Endothelial cell of umbilical vein (primary cell): ENCODE results near the gene UNCX. TPM values are rescaled to one million over a fixed set of nuclear protein-coding genes. Genes with fewer than 3 reads are reported as not detected.
A peak's percentile ranks its signal among the peaks of the same experiment; 100 is the strongest.

Experiments
- BruUV-seq: library from RNA; stranded (reverse); fragments of 400-500 nt; replicated peaks from 2 replicates; lab custom pipeline; 2021; lab: Mats Ljungman, UMichigan
- CTCF ChIA-PET: fragments of 300-600, 350-600 bp; sonication (Branson Sonifier 250); formaldehyde crosslinking; loops from one replicate; lab custom pipeline; 2021; ENCODE audit warnings: antibody characterized with exemption, inconsistent platforms; lab: Charles Lee
- POLR2A ChIA-PET: fragments of 300-600, 350-600 bp; sonication (Branson Sonifier 250); formaldehyde crosslinking; loops from one replicate; lab custom pipeline; 2021; ENCODE audit warnings: antibody characterized with exemption, inconsistent platforms; lab: Charles Lee
- DNase-seq: peaks from one replicate; pipeline ENCODE4 v3.0.0-alpha.2; 2011; ENCODE audit warnings: low read depth, low spot score
- FAIRE-seq: peaks from 2 replicates; lab custom pipeline; 2011; peaks lifted over from hg19 to GRCh38; lab: Jason Lieb, UNC
- H2AFZ ChIP-seq: 2 replicates; pipeline ENCODE4 v1.6.0; 2012; ENCODE audit warnings: low read depth, low read length, control low read depth, inconsistent platforms
- H3K27ac ChIP-seq: 2 replicates; pipeline ENCODE4 v1.5.1; 2011; ENCODE audit warnings: low read depth, mild to moderate bottlenecking, control low read depth, low read length, moderate library complexity; ENCODE audit not compliant: insufficient read depth
- H3K27me3 ChIP-seq, 2 experiments: 2 replicates each; pipeline versions ENCODE4 v1.6.0 to v1.6.1; 2011; ENCODE audit warnings: low read length in 2 of 2, mixed read lengths in 1 of 2; ENCODE audit not compliant: control insufficient read depth in 2 of 2, insufficient read depth in 2 of 2
- H3K36me3 ChIP-seq, 2 experiments: 2 replicates in 1 of 2; 3 replicates in 1 of 2; pipeline ENCODE4 v1.5.1; 2011; ENCODE audit warnings: low read length in 2 of 2, mild to moderate bottlenecking in 1 of 2, moderate library complexity in 1 of 2; ENCODE audit not compliant: control insufficient read depth in 2 of 2, insufficient read depth in 2 of 2; ENCODE audit errors: extremely low read depth in 1 of 2
- H3K4me1 ChIP-seq: 3 replicates; pipeline ENCODE4 v1.5.1; 2011; ENCODE audit warnings: mild to moderate bottlenecking, low read length; ENCODE audit not compliant: control insufficient read depth, insufficient read depth; ENCODE audit errors: extremely low read depth
- H3K4me2 ChIP-seq: 2 replicates; pipeline ENCODE4 v1.6.1; 2011; ENCODE audit warnings: low read length, control low read depth, mixed read lengths; ENCODE audit not compliant: insufficient read depth
- H3K4me3 ChIP-seq, 3 experiments: fragments of 200-600 bp in 1 of 3; sonication (generic), shearing (Covaris generic) in 1 of 3; replicated peaks in 1 of 3; 2 replicates each; pipeline ENCODE4 v1.5.1; 2011 to 2016; ENCODE audit warnings: control low read depth in 3 of 3, low read length in 3 of 3, mild to moderate bottlenecking in 2 of 3, inconsistent platforms in 1 of 3, low read depth in 1 of 3, moderate library complexity in 1 of 3; ENCODE audit not compliant: insufficient read depth in 1 of 3
- H3K79me2 ChIP-seq: 2 replicates; pipeline ENCODE4 v1.6.0; 2012; ENCODE audit warnings: low read length, inconsistent platforms; ENCODE audit not compliant: control insufficient read depth, insufficient read depth
- H3K9ac ChIP-seq: replicated peaks from 2 replicates; pipeline ENCODE3; 2011; ENCODE audit warnings: low read length, control low read depth; ENCODE audit not compliant: insufficient read depth; ENCODE audit errors: extremely low read depth
- H3K9me1 ChIP-seq: replicated peaks from 3 replicates; pipeline ENCODE4 v1.6.0; 2011; ENCODE audit warnings: mild to moderate bottlenecking, low read length; ENCODE audit not compliant: control insufficient read depth, insufficient read depth; ENCODE audit errors: extremely low read depth
- H3K9me3 ChIP-seq: replicated peaks from 2 replicates; pipeline ENCODE4 v1.5.1; 2012; ENCODE audit warnings: low read length, inconsistent platforms; ENCODE audit not compliant: control insufficient read depth, insufficient read depth
- H4K20me1 ChIP-seq: replicated peaks from 2 replicates; pipeline ENCODE3; 2011; ENCODE audit warnings: mild to moderate bottlenecking, low read length; ENCODE audit not compliant: control insufficient read depth, insufficient read depth; ENCODE audit errors: extremely low read depth
- EZH2 ChIP-seq: IDR thresholded peaks from 2 replicates; pipeline ENCODE4 v1.6.1; 2012; ENCODE audit warnings: borderline replicate concordance, low read depth, mild to moderate bottlenecking, moderate library complexity, low read length, inconsistent platforms; ENCODE audit not compliant: severe bottlenecking
- FOS ChIP-seq: IDR thresholded peaks from 2 replicates; pipeline ENCODE4 v1.6.1; 2011; ENCODE audit warnings: mild to moderate bottlenecking, low read length, moderate library complexity, borderline replicate concordance; ENCODE audit not compliant: insufficient read depth
- POLR2AphosphoS5 ChIP-seq: IDR thresholded peaks from 2 replicates; pipeline ENCODE4 v1.6.1; 2012; ENCODE audit warnings: low read depth, mild to moderate bottlenecking, control low read depth, low read length, moderate library complexity; ENCODE audit not compliant: insufficient read depth
- dilution Hi-C: fragments of 300-500 bp; cut with MboI; formaldehyde crosslinking; loops from one replicate; pipeline ENCODE4 v1.15.0; 2019; ENCODE audit warnings: low sequenced_read_pairs; ENCODE audit not compliant: extremely low pct_ligation_motif_present
- intact Hi-C: fragments of 100-400 bp; cut with micrococcal nuclease; formaldehyde crosslinking; loops from one replicate; pipeline ENCODE4 v1.10.0; 2022
- polyA plus RNA-seq, 4 experiments: library from polyadenylated mRNA; depleted of rRNA in 3 of 4; stranded (reverse) in 3 of 4; unstranded in 1 of 4; fragments of >200 nt; gene quantifications; 2 replicates each; pipeline versions ENCODE4 v1.2.1 to v1.2.3, GENCODE V29; 2011 to 2012; ENCODE audit warnings: missing spikeins in 1 of 4
- total RNA-seq: library from RNA; stranded (reverse); gene quantifications from 2 replicates; pipeline ENCODE4 v1.2.3, GENCODE V29; 2021

The UNCX gene
- total and polyA plus RNA-seq, 2 donors (not counting 3 experiments of a cell fraction or from before 2014, with no cell fraction given): not detected

GRCh38 chr7:1231214-1232102, 1.2 kb upstream of the UNCX start:
- dilution Hi-C loops (no loop called here), intact Hi-C loops (no loop called here)
- Histone ChIP-seq H3K36me3 (no peaks in the 10 kb centered on the region), H3K9me1 (no peaks in the 10 kb centered on the region), H4K20me1 (no peaks in the 10 kb centered on the region), H3K9me3 (no peaks in the 10 kb centered on the region), H3K9ac (no peak overlapping the region), H3K4me2 (no peak overlapping the region), H3K4me1 (no peaks in the 10 kb centered on the region), H2AFZ (no peak overlapping the region), H3K27ac (no peak overlapping the region), H3K27me3 (peaks cover 68 to 87% of the 10 kb centered on the region in 2 experiments), H3K4me3 (no peak overlapping the region), H3K79me2 (no peaks in the 10 kb centered on the region)
- ChIA-PET POLR2A (no interaction called here), CTCF (no interaction called here)
- no peak for TF ChIP-seq POLR2AphosphoS5
- peak; percentile 96 for TF ChIP-seq EZH2
- FAIRE-seq (no peak), DNase-seq (no peak)
- BruUV-seq: no TSS peak

DNA sequence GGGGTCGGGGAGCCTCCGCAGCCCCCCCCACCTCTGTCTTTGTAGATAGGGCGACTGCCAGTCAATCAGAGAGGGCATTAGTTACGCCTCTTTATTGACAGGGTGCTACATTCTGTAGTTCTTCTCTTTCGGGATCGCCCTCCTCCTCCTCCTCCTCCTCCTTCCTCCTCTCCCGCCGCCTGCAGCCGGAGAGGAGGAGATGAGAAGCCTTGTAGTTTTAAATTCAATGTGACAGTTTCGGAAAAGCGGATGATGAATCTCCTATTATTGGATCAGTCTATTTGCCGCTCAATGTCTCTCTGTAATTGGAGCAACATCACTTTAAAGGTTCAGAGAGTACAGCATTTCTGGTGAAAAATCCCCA, 587 bp upstream of the UNCX start:
- POLR2A ChIA-PET: no interaction called here
- Histone ChIP-seq H3K4me1 (no peaks in the 10 kb centered on the region), H3K4me3 (no peak overlapping the region), H3K4me2 (no peak overlapping the region), H3K9me1 (no peaks in the 10 kb centered on the region), H3K27me3 (peaks cover 65 to 85% of the 10 kb centered on the region in 2 experiments), H3K79me2 (no peaks in the 10 kb centered on the region), H3K36me3 (no peaks in the 10 kb centered on the region), H4K20me1 (no peaks in the 10 kb centered on the region), H3K9ac (no peak overlapping the region), H2AFZ (no peak overlapping the region), H3K9me3 (no peaks in the 10 kb centered on the region), H3K27ac (no peak overlapping the region)
- DNase-seq (no peak), FAIRE-seq (no peak)
- BruUV-seq: no TSS peak
- intact Hi-C loops (no loop called here), dilution Hi-C loops (no loop called here)
- CTCF ChIA-PET: no interaction called here
- TF ChIP-seq FOS (no peak), EZH2 (peak; percentile 78)
